ENCODE data around the gene PDLIM7. TPM values are rescaled to one million over a fixed set of nuclear protein-coding genes. Genes with fewer than 3 reads are reported as not detected.
"Not testable (repeated sequence)": the region's sequence is repeated elsewhere in the genome, so short reads cannot be mapped to it uniquely, and the experiment has no call there.

The PDLIM7 gene
- total RNA-seq, 1 donor from 2014 or later: 113 TPM

DNA sequence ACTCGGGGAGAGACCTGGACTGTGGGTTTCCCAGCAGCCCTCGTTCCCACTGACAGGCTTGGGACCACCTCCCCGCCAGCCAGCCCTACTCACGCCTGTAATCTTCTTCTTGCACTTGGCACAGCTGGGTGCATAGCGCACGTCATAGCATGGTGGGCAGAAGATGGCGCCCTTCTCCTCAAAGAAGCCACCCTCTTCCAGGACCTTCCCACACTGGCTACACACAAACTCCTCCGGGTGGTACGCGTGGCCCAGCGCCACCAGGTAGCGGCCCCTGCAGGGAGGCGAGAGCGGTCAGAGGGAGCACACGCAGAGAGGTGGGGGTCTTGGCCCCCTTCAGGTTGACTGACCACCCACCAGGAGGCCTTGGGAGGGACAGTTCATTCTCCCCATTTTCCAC is 9.4 kb downstream of the PDLIM7 start:
- TF ChIP-seq, protein P1, sequence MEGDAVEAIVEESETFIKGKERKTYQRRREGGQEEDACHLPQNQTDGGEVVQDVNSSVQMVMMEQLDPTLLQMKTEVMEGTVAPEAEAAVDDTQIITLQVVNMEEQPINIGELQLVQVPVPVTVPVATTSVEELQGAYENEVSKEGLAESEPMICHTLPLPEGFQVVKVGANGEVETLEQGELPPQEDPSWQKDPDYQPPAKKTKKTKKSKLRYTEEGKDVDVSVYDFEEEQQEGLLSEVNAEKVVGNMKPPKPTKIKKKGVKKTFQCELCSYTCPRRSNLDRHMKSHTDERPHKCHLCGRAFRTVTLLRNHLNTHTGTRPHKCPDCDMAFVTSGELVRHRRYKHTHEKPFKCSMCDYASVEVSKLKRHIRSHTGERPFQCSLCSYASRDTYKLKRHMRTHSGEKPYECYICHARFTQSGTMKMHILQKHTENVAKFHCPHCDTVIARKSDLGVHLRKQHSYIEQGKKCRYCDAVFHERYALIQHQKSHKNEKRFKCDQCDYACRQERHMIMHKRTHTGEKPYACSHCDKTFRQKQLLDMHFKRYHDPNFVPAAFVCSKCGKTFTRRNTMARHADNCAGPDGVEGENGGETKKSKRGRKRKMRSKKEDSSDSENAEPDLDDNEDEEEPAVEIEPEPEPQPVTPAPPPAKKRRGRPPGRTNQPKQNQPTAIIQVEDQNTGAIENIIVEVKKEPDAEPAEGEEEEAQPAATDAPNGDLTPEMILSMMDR (IDR thresholded peaks at IDR 0.05; ENCODE audit: unreplicated experiment): no peak

DNA sequence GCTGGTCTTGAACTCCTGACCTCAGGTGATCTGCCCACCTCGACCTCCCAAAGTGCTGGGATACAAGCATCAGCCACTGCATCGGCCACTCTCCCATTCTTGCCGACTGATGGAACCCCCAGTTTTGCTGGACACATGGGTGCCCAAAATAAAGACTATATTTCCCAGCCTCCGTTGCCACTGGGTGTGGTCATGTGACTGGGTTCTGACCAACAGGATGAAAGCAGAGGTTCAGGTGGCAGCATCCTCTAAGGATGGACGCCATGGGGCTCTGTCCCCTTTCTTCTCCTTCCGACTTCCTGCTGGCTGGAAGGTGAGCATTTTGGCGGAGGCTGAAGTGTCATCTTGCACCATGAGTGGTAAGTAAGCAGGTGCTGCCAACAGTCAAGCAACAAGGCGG is 10.3 kb downstream of the PDLIM7 start:
- peaks cover 19% of the 10 kb centered on the region for H3K36me3 Mint-ChIP-seq (ENCODE audit: insufficient read depth)
- no peaks in the 10 kb centered on the region for H3K9me3 Mint-ChIP-seq (ENCODE audit: low read depth)
- no peaks in the 10 kb centered on the region for H3K4me1 Mint-ChIP-seq (ENCODE audit: low read depth)

More for the DNA sequence above, 9.4 kb downstream of the PDLIM7 start:
- Mint-ChIP-seq H3K27ac (no peak overlapping the region), H3K4me1 (ENCODE audit: low read depth) (peaks cover 2% of the 10 kb centered on the region), H3K4me3 (ENCODE audit: low read depth) (no peak overlapping the region), H3K36me3 (ENCODE audit: insufficient read depth) (peaks cover 24% of the 10 kb centered on the region), H3K27me3 (no peaks in the 10 kb centered on the region), H3K9me3 (ENCODE audit: low read depth) (no peaks in the 10 kb centered on the region)
- DNase-seq (ENCODE audit: low spot score, unreplicated experiment): no peak

DNA sequence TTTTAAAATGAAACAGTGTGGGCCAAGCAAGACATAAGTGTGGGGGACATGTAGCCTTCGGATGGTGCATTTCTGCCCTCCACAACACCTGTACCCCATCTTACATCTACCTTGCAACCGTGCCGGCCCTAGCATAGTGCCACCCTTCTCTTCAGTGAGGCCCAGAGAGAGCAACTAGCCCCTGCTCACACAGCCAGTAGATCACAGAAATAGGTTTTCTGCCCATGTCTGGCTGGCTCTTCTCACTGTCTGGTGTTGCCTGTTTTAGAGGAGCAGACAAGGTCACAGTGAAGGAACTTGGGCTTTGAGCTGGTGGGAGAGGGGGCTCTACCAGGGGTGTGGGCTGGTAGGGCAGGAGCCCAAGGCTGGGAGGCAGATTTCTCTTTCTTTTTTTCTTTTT is 11.1 kb downstream of the PDLIM7 start:
- Mint-ChIP-seq H3K4me3 (ENCODE audit: low read depth) (no peak overlapping the region), H3K4me1 (ENCODE audit: low read depth) (no peaks in the 10 kb centered on the region), H3K27ac (no peak overlapping the region), H3K9me3 (ENCODE audit: low read depth) (no peaks in the 10 kb centered on the region), H3K36me3 (ENCODE audit: insufficient read depth) (peaks cover 18% of the 10 kb centered on the region), H3K27me3 (no peaks in the 10 kb centered on the region)
- DNase-seq (ENCODE audit: low spot score, unreplicated experiment): no peak
- TF ChIP-seq, protein P1 (IDR thresholded peaks at IDR 0.05; ENCODE audit: unreplicated experiment): no peak

More for the DNA sequence above, 10.3 kb downstream of the PDLIM7 start:
- Mint-ChIP-seq H3K4me3 (ENCODE audit: low read depth) (no peak overlapping the region), H3K27ac (no peak overlapping the region), H3K27me3 (no peaks in the 10 kb centered on the region)
- TF ChIP-seq, protein P1 (IDR thresholded peaks at IDR 0.05; ENCODE audit: unreplicated experiment): no peak
- no peak for DNase-seq (ENCODE audit: low spot score, unreplicated experiment)

DNA sequence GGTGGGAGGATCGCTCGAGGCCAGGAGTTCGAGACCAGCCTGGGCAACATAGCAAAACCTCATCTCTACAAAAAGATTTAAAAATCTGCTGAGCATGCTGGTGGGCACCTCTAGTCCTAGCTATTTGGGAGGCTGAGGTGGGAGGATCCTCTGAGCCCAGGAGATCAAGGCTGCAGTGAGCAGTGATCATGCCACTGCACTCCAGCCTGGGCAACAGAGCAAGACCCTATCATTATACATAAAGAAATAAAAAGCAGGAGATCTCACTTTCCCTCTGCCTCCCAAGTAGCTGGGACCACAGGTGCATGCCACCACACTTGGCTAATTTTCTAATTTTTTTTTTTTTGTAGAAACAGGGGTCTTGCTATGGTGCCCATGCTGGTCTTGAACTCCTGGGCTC is 11.7 kb downstream of the PDLIM7 start:
- not testable (repeated sequence) for H3K9me3 Mint-ChIP-seq (ENCODE audit: low read depth); DNase-seq (ENCODE audit: low spot score, unreplicated experiment); H3K27me3 Mint-ChIP-seq; H3K4me3 Mint-ChIP-seq (ENCODE audit: low read depth); H3K4me1 Mint-ChIP-seq (ENCODE audit: low read depth); H3K27ac Mint-ChIP-seq
- H3K36me3 Mint-ChIP-seq (ENCODE audit: insufficient read depth): peaks cover 17% of the 10 kb centered on the region

DNA sequence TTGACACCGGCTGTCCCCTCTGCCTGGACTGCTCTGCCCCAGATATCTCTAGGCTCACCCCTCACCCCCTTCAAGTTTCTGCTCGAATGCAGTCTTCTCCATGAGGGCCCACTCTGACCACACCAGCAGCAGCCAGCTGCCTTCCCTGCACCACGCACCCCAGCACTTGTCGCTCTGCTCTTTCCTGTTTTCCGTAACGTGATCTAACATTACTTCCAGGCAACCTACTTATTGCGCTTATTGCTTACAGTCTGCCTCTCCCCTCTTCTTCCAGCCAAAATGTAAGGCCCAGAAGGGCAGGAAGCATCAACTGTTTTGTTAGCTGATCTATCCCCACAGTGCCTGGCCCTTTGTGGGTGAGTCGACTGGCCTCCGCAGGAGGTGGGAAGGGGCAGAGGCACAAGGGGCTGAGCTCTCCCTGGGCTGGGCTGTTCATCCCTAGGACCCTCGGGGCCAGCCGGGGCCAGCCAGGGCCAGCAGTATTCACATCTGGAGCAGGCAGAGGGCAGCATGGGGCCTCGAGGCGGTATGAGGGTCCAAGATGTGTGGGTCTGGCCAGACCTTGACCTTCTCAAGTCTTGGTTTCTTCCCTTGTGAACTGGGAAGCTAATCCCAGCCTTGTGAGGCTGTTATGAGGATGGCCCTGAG is 12.4 kb downstream of the PDLIM7 start:
- Mint-ChIP-seq H3K27ac (peak overlapping the region; percentile 6), H3K4me3 (ENCODE audit: low read depth) (no peak overlapping the region), H3K27me3 (no peaks in the 10 kb centered on the region), H3K4me1 (ENCODE audit: low read depth) (no peaks in the 10 kb centered on the region), H3K36me3 (ENCODE audit: insufficient read depth) (peaks cover 16% of the 10 kb centered on the region), H3K9me3 (ENCODE audit: low read depth) (no peaks in the 10 kb centered on the region)
- DNase-seq (ENCODE audit: low spot score, unreplicated experiment): no peak
- TF ChIP-seq, protein P1 (IDR thresholded peaks at IDR 0.05; ENCODE audit: unreplicated experiment): no peak

Data from progenitor cell of endocrine pancreas (in vitro differentiated cells).